ENCODE measurements around the gene TSNAXIP1.

DNA sequence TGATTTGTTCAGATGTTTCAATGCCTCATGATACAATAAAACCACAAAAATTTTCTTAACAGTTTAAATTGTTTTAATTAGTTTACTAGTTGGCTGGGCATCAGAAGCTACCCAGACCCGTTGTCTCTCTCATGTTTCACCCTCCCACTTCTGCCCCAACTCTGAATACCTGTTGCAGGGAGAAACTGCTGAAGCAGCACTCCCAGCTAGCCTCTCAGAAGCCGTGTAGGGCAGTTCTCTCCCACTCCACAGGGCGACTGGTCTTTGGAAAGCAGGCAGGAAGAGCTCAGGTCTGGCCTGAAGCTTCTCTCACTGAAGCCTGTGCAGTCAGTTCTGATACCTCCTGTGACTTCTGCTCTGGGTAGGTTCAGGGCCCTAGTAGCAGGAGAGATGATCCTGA, 64.6 kb downstream of the TSNAXIP1 start:
- TF ChIP-seq, protein P1, sequence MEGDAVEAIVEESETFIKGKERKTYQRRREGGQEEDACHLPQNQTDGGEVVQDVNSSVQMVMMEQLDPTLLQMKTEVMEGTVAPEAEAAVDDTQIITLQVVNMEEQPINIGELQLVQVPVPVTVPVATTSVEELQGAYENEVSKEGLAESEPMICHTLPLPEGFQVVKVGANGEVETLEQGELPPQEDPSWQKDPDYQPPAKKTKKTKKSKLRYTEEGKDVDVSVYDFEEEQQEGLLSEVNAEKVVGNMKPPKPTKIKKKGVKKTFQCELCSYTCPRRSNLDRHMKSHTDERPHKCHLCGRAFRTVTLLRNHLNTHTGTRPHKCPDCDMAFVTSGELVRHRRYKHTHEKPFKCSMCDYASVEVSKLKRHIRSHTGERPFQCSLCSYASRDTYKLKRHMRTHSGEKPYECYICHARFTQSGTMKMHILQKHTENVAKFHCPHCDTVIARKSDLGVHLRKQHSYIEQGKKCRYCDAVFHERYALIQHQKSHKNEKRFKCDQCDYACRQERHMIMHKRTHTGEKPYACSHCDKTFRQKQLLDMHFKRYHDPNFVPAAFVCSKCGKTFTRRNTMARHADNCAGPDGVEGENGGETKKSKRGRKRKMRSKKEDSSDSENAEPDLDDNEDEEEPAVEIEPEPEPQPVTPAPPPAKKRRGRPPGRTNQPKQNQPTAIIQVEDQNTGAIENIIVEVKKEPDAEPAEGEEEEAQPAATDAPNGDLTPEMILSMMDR (IDR thresholded peaks at IDR 0.05): no peak
- TF ChIP-seq POLR2A (IDR thresholded peaks at IDR 0.05) (no peak), EP300 (IDR thresholded peaks at IDR 0.05) (no peak)
